ENCODE data around the gene C4orf50. TPM values are rescaled to one million over a fixed set of nuclear protein-coding genes. Genes with fewer than 3 reads are reported as not detected.

Gene C4orf50
- total and polyA plus RNA-seq, 2 experiments from 2014 or later = 0.06 to 0.31 TPM

GRCh38 chr4:5933996-5934831 lies 84.0 kb downstream of the C4orf50 start:
- Histone ChIP-seq H4K20me1 (replicated peaks; ENCODE audit: insufficient read depth) (no peaks in the 10 kb centered on the region), H3K27me3 (ENCODE audit: insufficient read depth) (no peaks in the 10 kb centered on the region), H3F3A (replicated peaks; ENCODE audit: low read depth) (no peaks in the 10 kb centered on the region), H3K36me3 (ENCODE audit: insufficient read depth) (no peaks in the 10 kb centered on the region), H3K79me2 (replicated peaks; ENCODE audit: insufficient read depth) (no peaks in the 10 kb centered on the region), H3K4me3 (no peak overlapping the region), H3K4me2 (no peak overlapping the region), H3K9me2 (ENCODE audit: insufficient read depth) (no peaks in the 10 kb centered on the region), H2AFZ (no peak overlapping the region), H3K4me1 (ENCODE audit: insufficient read depth) (peaks cover 7% of the 10 kb centered on the region; the same call in 1 of the 2 replicates), H3K27ac (ENCODE audit: low read depth) (no peak overlapping the region)
- TF ChIP-seq JUNB (IDR thresholded peaks at IDR 0.05; ENCODE audit: unreplicated experiment) (no peak), ZNF331 (CRISPR knock-in tag; IDR thresholded peaks at IDR 0.05; ENCODE audit: low read depth) (no peak), ETS1 (IDR thresholded peaks at IDR 0.05) (no peak), STAT1 (IDR thresholded peaks at IDR 0.05; ENCODE audit: unreplicated experiment) (no peak), ZNF462 (CRISPR knock-in tag; IDR thresholded peaks at IDR 0.05) (no peak), EZH2phosphoT487 (IDR thresholded peaks at IDR 0.05; ENCODE audit: unreplicated experiment) (no peak), NANOG (IDR thresholded peaks at IDR 0.05; ENCODE audit: borderline replicate concordance) (no peak), CTCF (conservative IDR thresholded peaks at IDR 0.05; ENCODE audit: low read depth in 2 of 2) (no peak), POLR2AphosphoS5 (IDR thresholded peaks at IDR 0.05; ENCODE audit: low read depth) (no peak), EZH2 (IDR thresholded peaks at IDR 0.05; ENCODE audit: low read depth, unreplicated experiment) (no peak), ZNF114 (CRISPR knock-in tag; IDR thresholded peaks at IDR 0.05) (no peak), REST (IDR thresholded peaks at IDR 0.05; ENCODE audit: unreplicated experiment) (no peak), CREB1 (CRISPR knock-in tag; IDR thresholded peaks at IDR 0.05; ENCODE audit: low read depth) (no peak)
- DNase-seq (ENCODE audit: low spot score) (no peak), ATAC-seq (no peak)
- H3K4me1 Mint-ChIP-seq = peaks cover 19% of the 10 kb centered on the region
- H3K36me3 Mint-ChIP-seq (ENCODE audit: low read depth) = no peaks in the 10 kb centered on the region
- no peaks in the 10 kb centered on the region for H3K9me3 Mint-ChIP-seq
- H3K27ac Mint-ChIP-seq = no peak overlapping the region
- no peak overlapping the region for H3K4me3 Mint-ChIP-seq
- peaks cover 5% of the 10 kb centered on the region for H3K27me3 Mint-ChIP-seq (ENCODE audit: insufficient read depth, low read depth, poor library complexity)

All from GM23338 (cell line).